C4-2B (cell line): ENCODE measurements around the gene PLEKHM2.

ENCODE experiments used
- ZFX ChIP-seq: fragments of 450-650 bp; IDR thresholded peaks from 2 replicates; pipeline ENCODE4 v1.6.1; 2017
- TF ChIP-seq, protein P1 (sequence below): fragments of 450-650 bp; conservative IDR thresholded peaks from 2 replicates; pipeline ENCODE4 v1.5.1; 2017; ENCODE audit warnings: mild to moderate bottlenecking

- TF ChIP-seq, protein P1, sequence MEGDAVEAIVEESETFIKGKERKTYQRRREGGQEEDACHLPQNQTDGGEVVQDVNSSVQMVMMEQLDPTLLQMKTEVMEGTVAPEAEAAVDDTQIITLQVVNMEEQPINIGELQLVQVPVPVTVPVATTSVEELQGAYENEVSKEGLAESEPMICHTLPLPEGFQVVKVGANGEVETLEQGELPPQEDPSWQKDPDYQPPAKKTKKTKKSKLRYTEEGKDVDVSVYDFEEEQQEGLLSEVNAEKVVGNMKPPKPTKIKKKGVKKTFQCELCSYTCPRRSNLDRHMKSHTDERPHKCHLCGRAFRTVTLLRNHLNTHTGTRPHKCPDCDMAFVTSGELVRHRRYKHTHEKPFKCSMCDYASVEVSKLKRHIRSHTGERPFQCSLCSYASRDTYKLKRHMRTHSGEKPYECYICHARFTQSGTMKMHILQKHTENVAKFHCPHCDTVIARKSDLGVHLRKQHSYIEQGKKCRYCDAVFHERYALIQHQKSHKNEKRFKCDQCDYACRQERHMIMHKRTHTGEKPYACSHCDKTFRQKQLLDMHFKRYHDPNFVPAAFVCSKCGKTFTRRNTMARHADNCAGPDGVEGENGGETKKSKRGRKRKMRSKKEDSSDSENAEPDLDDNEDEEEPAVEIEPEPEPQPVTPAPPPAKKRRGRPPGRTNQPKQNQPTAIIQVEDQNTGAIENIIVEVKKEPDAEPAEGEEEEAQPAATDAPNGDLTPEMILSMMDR, result no peak
- TF ChIP-seq ZFX, result no peak
These were observed 34.1 kb downstream of the PLEKHM2 start for GRCh38 chr1:15718199-15718601.
